Measurements from ENCODE around the gene UBE2K. TPM values are rescaled to one million over a fixed set of nuclear protein-coding genes. Genes with fewer than 3 reads are reported as not detected.
"Not testable (repeated sequence)": the region's sequence is repeated elsewhere in the genome, so short reads cannot be mapped to it uniquely, and the experiment has no call there.

Gene UBE2K
- total RNA-seq, 4 donors from 2014 or later: 27.1 to 48.5 (median 32.3) TPM

DNA sequence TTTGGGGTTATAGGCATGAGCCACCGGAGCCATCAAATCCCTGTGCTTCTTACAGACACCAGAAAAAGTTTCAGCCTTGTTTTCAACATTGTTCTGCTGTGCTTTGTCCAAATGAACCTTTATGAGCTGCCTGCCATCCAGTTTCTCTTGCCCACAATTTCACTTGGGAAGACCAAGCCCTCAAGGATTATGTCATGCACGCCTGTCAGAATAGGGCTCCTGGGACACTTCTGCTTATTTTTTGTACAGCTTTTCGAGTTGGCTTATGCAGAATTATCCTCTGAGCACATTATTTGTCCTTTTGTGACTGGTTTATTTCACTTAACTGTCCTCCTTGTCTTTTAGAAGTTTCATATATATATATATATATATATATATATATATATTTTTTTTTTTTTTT is 16.2 kb downstream of the UBE2K start:
- H3K27me3 ChIP-seq: no peaks in the 10 kb centered on the region
- intact Hi-C loops (cut with DNase I): no loop called here
- H3K27ac ChIP-seq: no peak overlapping the region
- WGBS, 2 donors: 43 to 55% methylated on average over 3 of the region's 3 CpGs
- peak in 1 of 2 donors; percentile 25 for DNase-seq
- peaks cover 0 to 5% of the 10 kb centered on the region in 2 donors for H3K36me3 ChIP-seq
- H3K4me1 ChIP-seq: peaks cover 14 to 17% of the 10 kb centered on the region in 2 donors
- no peak for TF ChIP-seq POLR2A (IDR thresholded peaks at IDR 0.05)
- TF ChIP-seq CTCF (IDR thresholded peaks at IDR 0.05): no peak
- no peaks in the 10 kb centered on the region for H3K9me3 ChIP-seq
- no peak overlapping the region for H3K4me3 ChIP-seq (replicated peaks in 1 of 3)

DNA sequence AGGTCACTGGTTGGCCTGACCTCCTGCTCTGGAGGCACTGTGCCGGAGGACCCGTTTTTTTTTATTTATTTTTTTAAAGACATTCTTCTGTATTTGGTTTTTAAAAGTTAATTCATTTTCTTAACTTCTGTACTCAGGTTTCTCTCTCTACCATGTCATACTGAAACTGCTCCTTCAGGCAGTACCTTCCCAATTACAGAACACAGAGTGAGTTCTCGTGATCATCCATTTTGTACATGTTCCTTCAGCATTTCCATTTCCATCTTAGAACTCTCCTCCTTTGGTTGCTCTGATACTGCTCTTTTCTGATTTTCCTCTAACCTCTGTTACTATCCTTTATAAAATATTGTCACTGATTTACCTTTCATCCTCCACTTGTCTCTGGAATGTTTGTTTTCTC is 17.9 kb downstream of the UBE2K start:
- no peak overlapping the region for H3K4me3 ChIP-seq (replicated peaks in 1 of 3)
- peaks cover 9 to 17% of the 10 kb centered on the region in 2 donors for H3K4me1 ChIP-seq
- intact Hi-C loops (cut with DNase I): no loop called here
- no peak for TF ChIP-seq POLR2A (IDR thresholded peaks at IDR 0.05)
- H3K36me3 ChIP-seq: peaks cover 0 to 5% of the 10 kb centered on the region in 2 donors
- no peaks in the 10 kb centered on the region for H3K9me3 ChIP-seq
- no peaks in the 10 kb centered on the region for H3K27me3 ChIP-seq
- no peak for DNase-seq
- 85 to 88% methylated on average over 3 of the region's 3 CpGs for WGBS, 2 donors
- no peak overlapping the region for H3K27ac ChIP-seq

GRCh38 chr4:39716356-39716755 is 18.4 kb downstream of the UBE2K start:
- no peak for DNase-seq

DNA sequence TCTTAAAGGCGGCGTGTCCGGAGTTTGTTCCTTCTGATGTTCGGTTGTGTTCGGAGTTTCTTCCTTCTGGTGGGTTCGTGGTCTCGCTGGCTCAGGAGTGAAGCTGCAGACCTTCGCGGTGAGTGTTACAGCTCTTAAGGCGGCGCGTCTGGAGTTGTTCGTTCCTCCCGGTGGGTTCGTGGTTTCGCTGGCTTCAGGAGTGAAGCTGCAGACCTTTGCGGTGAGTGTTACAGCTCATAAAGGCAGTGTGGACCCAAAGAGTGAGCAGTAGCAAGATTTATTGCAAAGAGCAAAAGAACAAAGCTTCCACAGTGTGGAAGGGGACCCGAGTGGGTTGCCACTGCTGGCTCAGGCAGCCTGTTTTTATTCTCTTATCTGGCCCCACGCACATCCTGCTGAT is 19.8 kb downstream of the UBE2K start:
- H3K27me3 ChIP-seq; DNase-seq; H3K36me3 ChIP-seq; intact Hi-C loops (cut with DNase I); H3K27ac ChIP-seq; H3K9me3 ChIP-seq; H3K4me3 ChIP-seq (replicated peaks in 1 of 3): not testable (repeated sequence)
- 92 to 97% methylated on average over 19 of the region's 19 CpGs for WGBS, 2 donors
- H3K4me1 ChIP-seq: peaks cover 9 to 17% of the 10 kb centered on the region in 2 donors

More at GRCh38 chr4:39716356-39716755, 18.4 kb downstream of the UBE2K start:
- no peak for TF ChIP-seq CTCF (IDR thresholded peaks at IDR 0.05)
- TF ChIP-seq POLR2A (IDR thresholded peaks at IDR 0.05): no peak
- peaks cover 0 to 5% of the 10 kb centered on the region in 2 donors for H3K36me3 ChIP-seq
- no peaks in the 10 kb centered on the region for H3K9me3 ChIP-seq
- no peak overlapping the region for H3K4me3 ChIP-seq (replicated peaks in 1 of 3)
- H3K27ac ChIP-seq: no peak overlapping the region
- WGBS, 2 donors: 90 to 99% methylated on average over 11 of the region's 11 CpGs
- intact Hi-C loops (cut with DNase I): no loop called here
- H3K27me3 ChIP-seq: no peaks in the 10 kb centered on the region
- H3K4me1 ChIP-seq: peaks cover 9 to 17% of the 10 kb centered on the region in 2 donors

DNA sequence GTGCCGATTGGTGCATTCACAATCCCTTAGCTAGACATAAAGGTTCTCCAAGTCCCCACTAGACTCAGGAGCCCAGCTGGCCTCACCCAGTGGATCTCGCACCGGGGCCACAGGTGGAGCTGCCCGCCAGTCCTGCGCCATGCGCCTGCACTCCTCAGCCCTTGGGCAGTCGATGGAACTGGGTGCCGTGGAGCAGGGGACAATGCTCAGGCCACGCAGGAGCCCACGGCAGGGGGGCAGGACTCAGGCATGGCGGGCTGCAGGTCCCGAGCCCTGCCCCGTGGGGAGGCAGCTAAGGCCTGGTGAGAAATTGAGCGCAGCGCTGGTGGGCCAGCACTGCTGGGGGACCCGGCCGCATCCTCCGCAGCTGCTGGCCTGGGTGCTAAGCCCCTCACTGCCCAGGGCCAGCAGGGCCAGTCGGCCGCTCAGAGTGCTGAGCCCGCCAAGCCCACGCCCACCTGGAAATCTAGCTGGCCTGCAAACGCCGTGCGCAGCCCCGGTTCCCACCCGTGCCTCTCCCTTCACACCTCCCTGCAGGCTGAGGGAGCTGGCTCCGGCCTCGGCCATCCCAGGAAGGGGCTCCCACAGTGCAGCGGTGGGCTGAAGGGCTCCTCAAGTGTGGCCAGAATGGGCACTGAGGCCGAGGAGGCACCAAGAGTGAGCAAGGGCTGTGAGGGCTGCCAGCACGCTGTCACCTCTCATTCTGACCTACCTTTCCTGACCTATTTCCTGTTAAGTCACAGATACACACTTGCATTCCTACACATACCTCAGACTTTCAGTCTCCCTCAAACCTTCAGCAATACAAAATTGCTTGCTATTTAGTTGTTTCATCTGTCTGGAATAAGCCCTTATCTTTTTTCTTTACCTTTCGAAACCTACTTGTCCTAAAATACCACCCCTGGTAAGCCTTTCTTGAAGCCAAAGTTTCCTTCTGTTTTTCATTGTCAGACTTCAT is 20.7 kb downstream of the UBE2K start:
- H3K27ac ChIP-seq: no peak overlapping the region
- TF ChIP-seq POLR2A (IDR thresholded peaks at IDR 0.05) (no peak), CTCF (IDR thresholded peaks at IDR 0.05) (no peak)
- H3K4me1 ChIP-seq: peaks cover 6 to 12% of the 10 kb centered on the region in 2 donors
- H3K27me3 ChIP-seq: no peaks in the 10 kb centered on the region
- H3K9me3 ChIP-seq: no peaks in the 10 kb centered on the region
- peaks cover 0 to 5% of the 10 kb centered on the region in 2 donors for H3K36me3 ChIP-seq
- DNase-seq: no peak
- intact Hi-C loops (cut with DNase I): no loop called here
- WGBS, 2 donors: 94 to 95% methylated on average over 16 to 21 of the region's 33 CpGs
- no peak overlapping the region for H3K4me3 ChIP-seq (replicated peaks in 1 of 3)
